Thoracic aorta (tissue), 2 donors: ENCODE measurements around the gene ZNF474. TPM values are rescaled to one million over a fixed set of nuclear protein-coding genes. Genes with fewer than 3 reads are reported as not detected.

ENCODE experiments used
- ATAC-seq: fragments of 150-250 bp; one replicate; pipeline ENCODE4 v1.8.0; 2017; ENCODE audit warnings: low read depth; ENCODE audit not compliant: insufficient number of reproducible peaks, low FRiP score
- DNase-seq: peaks from one replicate; pipeline ENCODE4 v3.0.0-alpha.2; 2020; ENCODE audit warnings: low spot score
- H3K27ac ChIP-seq, 2 donors: fragments of 200-600 bp; sonication (generic); 1 replicate in 1 of 2; 2 replicates in 1 of 2; pipeline ENCODE4 v1.5.1; 2016; ENCODE audit warnings: mild to moderate bottlenecking in 2 of 2, moderate library complexity in 2 of 2
- H3K27me3 ChIP-seq: fragments of 200-600 bp; sonication (generic); replicated peaks from 2 replicates; pipeline ENCODE4 v1.6.0; 2016; ENCODE audit warnings: mild to moderate bottlenecking; ENCODE audit not compliant: insufficient read depth
- H3K36me3 ChIP-seq: fragments of 200-600 bp; sonication (generic); one replicate; pipeline ENCODE4 v1.5.1; 2016
- H3K4me1 ChIP-seq, 2 donors: fragments of 200-600 bp; sonication (generic); 1 replicate in 1 of 2; 2 replicates in 1 of 2; pipeline versions ENCODE4 v1.5.1 to v1.6.0; 2016; ENCODE audit warnings: low read depth in 2 of 2, mild to moderate bottlenecking in 1 of 2; ENCODE audit not compliant: control insufficient read depth in 1 of 2
- H3K4me3 ChIP-seq: fragments of 200-600 bp; sonication (generic); 2 replicates; pipeline ENCODE4 v1.5.1; 2016; ENCODE audit warnings: mild to moderate bottlenecking
- H3K9me3 ChIP-seq: fragments of 200-600 bp; sonication (generic); 2 replicates; pipeline ENCODE4 v1.5.1; 2016
- CTCF ChIP-seq: fragments of 200-600 bp; sonication (generic); IDR thresholded peaks from one replicate; pipeline ENCODE4 v1.5.1; 2019; ENCODE audit warnings: antibody characterized with exemption
- total RNA-seq, 2 donors: library from RNA; depleted of rRNA; stranded (reverse); fragments of >200 nt; gene quantifications; one replicate each; pipeline versions ENCODE4 v1.1.0 to v1.2.3, GENCODE V29; 2016

The ZNF474 gene
- total RNA-seq, 2 donors from 2014 or later, result 0.27 to 0.92 TPM

- Histone ChIP-seq H3K27me3 (no peaks in the 10 kb centered on the region), H3K4me1 (peaks cover 25 to 61% of the 10 kb centered on the region in 2 donors), H3K4me3 (no peak overlapping the region), H3K9me3 (no peaks in the 10 kb centered on the region), H3K36me3 (no peaks in the 10 kb centered on the region), H3K27ac (peak overlapping the region; percentile 66 to 67)
- no peak for TF ChIP-seq CTCF
- DNase-seq (no peak), ATAC-seq (peak; percentile 8)
These were observed 23.9 kb downstream of the ZNF474 start for GRCh38 chr5:122153230-122153629.

GRCh38 chr5:122153774-122154173 lies 24.4 kb downstream of the ZNF474 start:
- DNase-seq, result no peak
- no peaks in the 10 kb centered on the region for H3K36me3 ChIP-seq
- no peak for TF ChIP-seq CTCF
- no peaks in the 10 kb centered on the region for H3K27me3 ChIP-seq
- peak overlapping the region; percentile 60 to 67 for H3K27ac ChIP-seq
- H3K4me1 ChIP-seq, result peaks cover 25 to 67% of the 10 kb centered on the region in 2 donors
- H3K4me3 ChIP-seq, result no peak overlapping the region
- no peak for ATAC-seq
- H3K9me3 ChIP-seq, result no peaks in the 10 kb centered on the region

- Histone ChIP-seq H3K36me3 (no peaks in the 10 kb centered on the region), H3K27ac (peak overlapping the region in 1 of 2 donors; percentile 49), H3K27me3 (no peaks in the 10 kb centered on the region), H3K9me3 (no peaks in the 10 kb centered on the region), H3K4me3 (no peak overlapping the region), H3K4me1 (peaks cover 25 to 69% of the 10 kb centered on the region in 2 donors)
- ATAC-seq (no peak), DNase-seq (no peak)
- no peak for TF ChIP-seq CTCF
These were observed 25.1 kb downstream of the ZNF474 start for GRCh38 chr5:122154491-122154890.

GRCh38 chr5:122154910-122155309 lies 25.6 kb downstream of the ZNF474 start:
- ATAC-seq (peak; percentile 69), DNase-seq (peak; percentile 40)
- H3K27ac ChIP-seq, result peak overlapping the region; percentile 18 to 49
- peaks cover 25 to 65% of the 10 kb centered on the region in 2 donors for H3K4me1 ChIP-seq
- no peak overlapping the region for H3K4me3 ChIP-seq
- no peaks in the 10 kb centered on the region for H3K27me3 ChIP-seq
- H3K9me3 ChIP-seq, result no peaks in the 10 kb centered on the region
- H3K36me3 ChIP-seq, result no peaks in the 10 kb centered on the region
- no peak for TF ChIP-seq CTCF

GRCh38 chr5:122155546-122155945 lies 26.2 kb downstream of the ZNF474 start:
- ATAC-seq (no peak), DNase-seq (no peak)
- TF ChIP-seq CTCF, result no peak
- H3K27me3 ChIP-seq, result no peaks in the 10 kb centered on the region
- H3K4me1 ChIP-seq, result peaks cover 25 to 60% of the 10 kb centered on the region in 2 donors
- no peaks in the 10 kb centered on the region for H3K36me3 ChIP-seq
- peak overlapping the region in 1 of 2 donors; percentile 49 for H3K27ac ChIP-seq
- no peak overlapping the region for H3K4me3 ChIP-seq
- no peaks in the 10 kb centered on the region for H3K9me3 ChIP-seq
